ENCODE measurements around the gene DPP9.
A peak's percentile ranks its signal among the peaks of the same experiment; 100 is the strongest.
"Not testable (repeated sequence)": the region's sequence is repeated elsewhere in the genome, so short reads cannot be mapped to it uniquely, and the experiment has no call there.

The DPP9 gene

GRCh38 chr19:4723595-4724514 is at the start of gene DPP9:
Gene DPP9 (minus strand): TSS chr19:4723842. CDS start chr19:4719906, 3,936 bp downstream.
- peak; percentile 98 for DNase-seq

DNA sequence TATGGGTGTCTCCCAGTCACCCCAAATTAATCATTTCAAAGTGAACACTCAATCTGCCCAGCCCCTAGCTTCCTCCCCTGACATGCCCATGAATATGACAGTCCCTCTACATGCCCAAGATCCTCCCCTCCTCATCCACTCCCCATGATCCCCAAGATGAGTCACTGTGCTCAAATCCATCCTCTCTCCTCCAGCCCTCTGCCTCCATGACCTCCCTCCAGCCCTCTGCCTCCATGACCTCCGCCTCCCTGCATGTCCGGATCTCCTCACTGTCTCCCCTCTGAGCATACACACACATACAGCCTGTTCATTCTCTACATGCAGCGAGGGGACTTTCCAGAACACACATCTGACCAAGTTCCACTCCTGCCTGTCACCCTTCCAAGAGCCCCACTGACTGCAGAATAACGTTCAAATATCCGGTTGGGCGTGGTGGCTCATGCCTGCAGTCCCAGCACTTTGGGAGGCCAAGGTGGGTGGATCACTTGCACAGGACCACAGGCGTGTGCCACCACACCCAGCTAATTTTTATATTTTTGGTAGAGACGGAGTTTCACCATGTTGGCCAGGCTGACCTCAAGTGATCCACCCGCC is 49.5 kb upstream of the DPP9 start:
- DNase-seq: no peak

DNA sequence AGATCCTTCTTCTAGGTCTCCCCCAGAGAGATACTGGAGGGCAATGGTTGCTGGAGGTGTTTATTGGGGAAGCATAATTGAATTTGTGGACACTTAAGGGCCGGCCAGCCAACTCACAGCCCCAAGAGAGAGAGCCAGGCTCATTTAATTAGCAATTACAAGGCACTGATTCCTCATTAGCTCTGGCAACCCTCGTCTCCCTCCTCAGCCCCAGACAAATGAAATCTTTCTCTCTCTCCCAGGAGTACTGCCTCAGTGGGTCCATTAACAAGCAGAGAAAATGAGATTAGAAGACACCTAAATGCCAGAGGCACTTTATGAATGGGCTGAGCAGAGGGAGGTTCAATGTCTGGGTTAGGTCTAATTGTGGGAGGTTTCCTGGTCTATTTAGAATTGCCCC is 48.9 kb upstream of the DPP9 start:
- DNase-seq: peak; percentile 20

DNA sequence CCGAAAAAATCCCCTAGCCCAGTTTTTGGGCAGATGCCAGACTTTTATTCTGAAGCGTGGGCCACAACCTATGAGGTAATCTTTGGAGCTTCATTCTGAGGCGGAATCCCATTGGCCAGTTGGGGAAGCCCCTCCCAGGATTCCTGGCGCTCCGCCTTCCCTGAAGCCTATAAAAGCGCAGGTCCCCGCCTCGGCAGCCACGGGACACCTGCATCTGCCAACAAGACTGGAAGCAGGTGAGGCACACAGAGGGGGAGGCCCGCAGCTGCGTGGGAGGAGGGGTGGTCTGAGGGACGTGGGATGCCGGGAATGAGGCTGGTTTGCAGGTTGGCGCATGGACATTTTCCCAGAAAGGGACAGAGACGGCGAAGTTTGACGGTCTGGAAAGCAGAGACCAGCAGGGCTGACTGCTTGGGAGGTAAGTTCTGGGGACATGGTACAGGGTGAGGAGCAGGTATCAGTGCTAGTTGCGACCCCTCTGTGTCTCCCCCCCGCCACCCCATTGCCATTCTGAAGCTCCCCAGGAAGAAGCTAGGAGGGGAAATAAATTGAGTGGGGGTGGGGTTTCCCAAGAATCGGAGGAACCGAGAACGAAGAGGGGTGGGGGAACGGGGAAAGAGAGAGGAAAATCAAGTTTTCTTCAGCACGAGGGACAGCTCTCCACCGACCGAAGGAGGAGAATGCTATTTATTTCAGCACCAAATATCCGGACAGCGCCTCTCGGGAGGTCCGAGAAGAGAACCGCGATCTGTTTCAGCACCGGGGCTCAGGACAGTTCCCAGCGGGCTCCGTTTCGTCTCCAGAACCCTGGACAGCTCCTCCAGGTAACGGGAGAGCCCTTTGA is 45.5 kb upstream of the DPP9 start:
- peak; percentile 96 for DNase-seq

DNA sequence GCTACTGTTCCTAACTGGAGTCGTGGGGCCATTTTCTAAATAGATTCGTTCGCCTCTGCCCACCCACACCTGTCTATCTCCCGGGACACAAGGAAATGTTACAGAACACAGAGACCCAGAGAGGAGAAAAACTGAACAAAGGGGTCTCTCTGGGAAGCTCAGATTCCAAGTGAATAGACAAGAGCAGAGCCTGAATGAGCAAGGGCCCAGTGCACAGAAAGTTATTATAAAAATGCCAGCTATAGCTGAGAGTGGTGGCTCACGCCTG is 40.7 kb upstream of the DPP9 start:
- DNase-seq: no peak

- DNase-seq: no peak
Measured at GRCh38 chr19:4763021-4763420, 39.4 kb upstream of the DPP9 start.

- DNase-seq: no peak
Measured at GRCh38 chr19:4760285-4760650, 36.6 kb upstream of the DPP9 start.

DNA sequence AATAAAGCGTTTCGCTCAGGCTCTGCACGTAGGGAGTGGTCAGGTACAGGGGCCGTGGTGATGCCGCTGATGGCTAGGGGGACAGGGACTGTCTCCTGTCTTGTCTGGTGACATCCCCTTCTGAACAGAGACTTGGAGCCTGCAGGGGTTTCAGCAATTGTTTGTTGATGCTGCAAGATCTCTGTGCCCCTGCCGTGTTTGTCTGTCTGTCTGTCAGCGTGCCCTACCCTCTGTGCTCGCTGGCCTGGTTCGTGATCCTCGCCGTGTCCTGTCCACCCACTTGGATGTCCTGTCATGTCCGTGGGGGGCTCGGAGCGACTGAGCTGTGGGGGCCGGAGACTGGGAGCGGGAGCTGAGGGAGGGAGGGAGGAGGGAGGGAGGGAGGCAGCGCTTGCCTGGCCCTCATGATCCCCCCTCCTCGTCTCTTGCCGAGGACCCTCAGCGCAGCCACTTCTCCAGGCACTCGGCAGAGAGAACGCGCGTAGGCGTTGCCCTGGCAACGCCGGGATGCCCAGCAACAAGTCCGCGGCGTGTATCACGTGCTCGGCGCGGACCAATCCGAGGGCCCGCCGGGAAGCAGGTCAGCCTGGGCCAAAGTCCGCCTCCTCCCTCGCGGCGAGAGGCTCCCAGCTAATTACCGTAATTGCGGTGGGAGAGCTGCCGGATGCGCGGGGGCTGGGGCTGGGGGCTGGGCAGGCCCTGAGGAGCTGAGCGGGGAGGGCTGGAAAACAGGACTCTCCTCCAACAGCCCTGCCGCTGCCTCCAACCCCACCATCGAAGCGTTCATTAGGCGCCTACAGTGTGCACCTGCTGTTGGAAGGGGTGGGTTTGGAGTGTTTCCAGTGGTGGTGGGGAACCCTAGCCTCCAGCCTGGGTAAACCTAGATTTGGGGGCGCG is 36.0 kb upstream of the DPP9 start:
- DNase-seq: peak; percentile 98

DNA sequence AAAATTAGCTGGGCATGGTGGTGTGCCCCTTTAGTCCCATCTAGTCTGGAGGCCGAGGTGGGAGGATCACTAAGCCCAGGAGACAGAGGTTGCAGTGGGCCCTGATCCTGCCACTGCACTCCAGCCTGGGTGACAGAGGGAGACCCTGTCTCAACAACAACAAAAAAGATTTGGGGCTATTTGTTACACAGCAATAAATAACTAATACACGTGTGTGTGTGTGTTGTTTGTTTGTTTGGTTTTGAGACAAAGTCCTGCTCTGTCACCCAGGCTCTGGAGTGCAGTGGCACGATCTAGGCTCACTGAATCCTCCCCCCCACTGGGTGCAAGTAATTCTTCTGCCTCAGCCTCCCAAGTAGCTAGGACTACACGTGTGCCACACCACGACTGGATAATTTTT is 35.0 kb upstream of the DPP9 start:
- no peak for DNase-seq

DNA sequence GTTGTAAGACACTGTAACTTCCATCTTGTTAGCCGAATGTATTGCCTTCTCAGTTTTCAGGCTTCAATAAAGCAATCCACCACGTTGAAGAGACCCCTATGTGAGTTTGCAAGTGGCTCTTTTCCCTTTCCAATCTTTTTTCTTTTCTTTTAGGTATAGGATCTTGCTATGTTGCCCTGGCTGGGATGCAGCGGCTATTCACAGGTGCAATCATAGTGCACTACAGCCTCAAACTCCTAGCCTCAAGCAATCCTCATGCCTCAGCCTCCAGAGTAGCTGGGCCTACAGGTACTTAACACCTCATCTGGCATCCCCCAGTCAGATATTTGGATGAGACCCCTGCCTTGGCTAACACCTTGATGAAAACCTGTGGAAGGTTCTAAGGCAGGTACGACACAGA is 34.4 kb upstream of the DPP9 start:
- DNase-seq: no peak

GRCh38 chr19:4755459-4755858 is 31.8 kb upstream of the DPP9 start:
- DNase-seq: no peak

DNA sequence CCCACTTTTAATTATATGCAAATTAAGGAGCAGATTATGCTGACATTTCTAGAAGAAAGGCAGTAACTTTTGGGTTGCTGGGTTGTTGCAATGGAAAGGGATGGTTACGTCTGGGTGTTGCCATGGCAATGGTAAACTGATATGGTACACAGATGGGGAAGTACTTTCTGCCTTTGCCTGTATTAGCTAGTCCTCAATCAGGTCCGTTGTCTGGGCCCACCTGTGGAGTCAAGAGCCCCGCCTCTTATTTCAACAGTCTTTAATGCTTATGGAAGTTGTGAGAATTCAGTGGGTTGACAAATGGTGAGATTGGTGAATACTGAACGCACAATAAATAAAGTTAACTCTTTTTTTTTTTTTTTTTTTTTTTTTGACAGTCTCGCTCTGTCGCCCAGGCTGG is 30.6 kb upstream of the DPP9 start:
- DNase-seq: peak; percentile 55

DNA sequence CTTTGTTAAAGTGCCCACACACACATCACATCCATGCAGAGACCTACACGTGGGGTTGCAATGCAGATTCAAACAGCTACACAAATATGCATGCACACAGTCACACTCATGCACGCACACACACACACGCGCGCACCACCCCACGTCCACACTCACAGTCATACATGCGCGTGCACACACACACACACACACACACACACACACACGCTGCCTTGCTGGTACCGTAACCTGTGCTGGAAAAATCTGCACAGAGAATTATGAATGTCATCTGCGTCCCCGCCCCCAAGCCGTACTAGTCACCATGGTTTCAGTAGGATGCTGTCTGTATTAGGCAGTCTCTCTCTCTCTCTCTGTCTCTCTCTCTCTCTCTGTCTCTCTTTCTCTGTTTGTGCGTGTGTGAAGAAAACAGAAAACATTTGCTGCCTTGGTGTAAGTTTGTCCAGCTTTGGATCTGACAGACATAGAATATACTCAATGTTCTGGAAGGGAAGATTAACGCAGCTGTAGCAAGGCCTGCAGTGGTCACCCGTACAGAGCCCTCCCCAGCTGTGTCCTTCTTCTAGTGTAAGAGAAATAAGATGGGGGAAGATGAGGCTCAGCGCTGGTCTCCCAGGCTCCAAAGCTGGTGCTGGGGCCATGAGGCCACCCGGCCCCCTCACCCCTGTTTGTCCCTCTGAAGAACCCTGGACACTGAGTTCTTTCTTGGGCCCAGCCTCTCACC is 26.4 kb upstream of the DPP9 start:
- DNase-seq: no peak

DNA sequence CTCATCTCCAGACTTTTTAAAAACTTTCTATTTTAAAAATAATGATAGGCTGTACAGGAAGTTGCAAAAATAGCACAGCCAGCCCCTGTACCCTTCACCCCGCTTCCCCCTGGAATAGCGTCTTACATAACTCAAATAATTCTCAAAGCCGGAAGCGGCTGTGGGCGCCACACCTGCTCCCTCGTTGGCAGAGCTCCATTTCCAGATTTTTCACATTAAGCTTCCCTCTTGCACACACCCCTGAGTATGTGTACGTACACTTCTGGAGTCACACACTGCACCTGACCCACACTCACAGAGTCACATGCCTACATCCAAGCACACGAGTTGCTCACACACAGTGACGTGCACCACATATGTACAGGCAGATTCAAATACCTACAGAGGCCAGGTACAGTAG is 24.9 kb upstream of the DPP9 start:
- no peak for DNase-seq

DNA sequence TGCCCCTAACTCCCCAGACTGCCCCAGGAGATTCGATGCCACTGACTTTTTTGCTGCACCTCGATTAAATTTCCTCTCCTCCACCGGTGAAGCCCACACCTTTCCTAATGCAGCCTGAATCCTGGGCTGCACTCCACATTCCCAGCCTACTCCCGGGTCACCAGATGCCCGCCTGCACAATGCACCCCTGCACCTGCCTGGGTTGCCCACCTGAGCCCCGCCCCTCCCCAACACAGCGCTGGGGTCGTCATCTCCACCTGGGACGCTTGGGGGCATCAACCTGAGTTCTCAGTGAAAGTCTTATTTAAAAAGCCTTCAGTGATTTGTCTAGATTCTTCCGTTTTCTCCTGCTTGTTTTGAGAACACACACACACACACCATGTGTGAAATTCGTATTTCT is 24.5 kb upstream of the DPP9 start:
- DNase-seq: no peak

DNA sequence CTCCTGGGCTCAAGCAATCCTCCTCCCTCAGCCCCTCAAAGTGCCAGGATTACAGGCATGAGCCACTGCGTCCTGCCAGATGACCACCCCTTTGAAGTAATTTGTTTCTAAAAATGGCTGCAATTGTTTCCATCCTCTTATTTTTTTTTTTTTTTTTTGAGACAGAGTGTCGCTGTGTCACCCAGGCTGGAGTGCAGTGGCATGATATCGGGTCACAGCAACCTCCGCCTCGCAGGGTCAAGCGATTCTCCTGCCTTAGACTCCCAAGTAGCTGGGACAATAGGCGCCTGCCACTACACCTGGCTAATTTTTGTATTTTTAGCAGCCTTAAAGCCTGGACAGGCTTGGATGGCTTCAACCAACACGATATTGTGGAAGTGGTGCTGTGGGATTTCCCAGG is 22.3 kb upstream of the DPP9 start:
- no peak for DNase-seq

GRCh38 chr19:4745175-4745574 is 21.5 kb upstream of the DPP9 start:
- DNase-seq: not testable (repeated sequence)

DNA sequence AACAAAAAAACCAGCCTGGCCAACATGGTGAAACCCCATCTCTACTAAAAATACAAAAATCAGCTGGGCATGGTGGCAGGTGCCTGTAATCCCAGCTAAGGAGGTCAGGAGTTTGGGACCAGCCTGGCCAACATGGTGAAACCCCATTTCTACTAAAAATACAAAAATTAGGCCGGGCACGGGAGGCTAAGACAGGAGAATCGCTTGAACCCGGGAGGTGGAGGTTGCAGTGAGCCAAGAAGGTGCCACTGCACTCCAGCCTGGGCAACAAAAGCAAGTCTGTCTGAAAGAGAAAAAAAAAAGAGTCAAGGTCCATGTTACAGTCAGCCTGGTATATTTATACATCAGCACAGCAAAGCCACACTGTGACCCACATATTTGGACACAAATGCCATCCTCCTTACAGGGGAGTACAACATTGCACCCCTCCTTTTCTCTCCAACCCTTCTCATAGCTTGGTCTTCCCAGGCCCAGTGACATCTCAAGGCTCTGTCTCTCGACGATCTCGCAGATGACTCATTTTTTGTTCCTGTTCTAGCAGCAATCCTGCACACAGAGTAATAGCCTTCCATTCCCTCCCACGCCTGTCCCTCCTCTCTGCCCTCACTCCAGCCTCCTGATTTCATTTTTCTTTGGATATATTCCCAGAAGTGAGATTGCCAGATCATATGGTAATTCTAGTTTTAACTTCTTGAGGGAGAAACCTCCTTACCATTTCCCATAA is 21.0 kb upstream of the DPP9 start:
- no peak for DNase-seq

DNA sequence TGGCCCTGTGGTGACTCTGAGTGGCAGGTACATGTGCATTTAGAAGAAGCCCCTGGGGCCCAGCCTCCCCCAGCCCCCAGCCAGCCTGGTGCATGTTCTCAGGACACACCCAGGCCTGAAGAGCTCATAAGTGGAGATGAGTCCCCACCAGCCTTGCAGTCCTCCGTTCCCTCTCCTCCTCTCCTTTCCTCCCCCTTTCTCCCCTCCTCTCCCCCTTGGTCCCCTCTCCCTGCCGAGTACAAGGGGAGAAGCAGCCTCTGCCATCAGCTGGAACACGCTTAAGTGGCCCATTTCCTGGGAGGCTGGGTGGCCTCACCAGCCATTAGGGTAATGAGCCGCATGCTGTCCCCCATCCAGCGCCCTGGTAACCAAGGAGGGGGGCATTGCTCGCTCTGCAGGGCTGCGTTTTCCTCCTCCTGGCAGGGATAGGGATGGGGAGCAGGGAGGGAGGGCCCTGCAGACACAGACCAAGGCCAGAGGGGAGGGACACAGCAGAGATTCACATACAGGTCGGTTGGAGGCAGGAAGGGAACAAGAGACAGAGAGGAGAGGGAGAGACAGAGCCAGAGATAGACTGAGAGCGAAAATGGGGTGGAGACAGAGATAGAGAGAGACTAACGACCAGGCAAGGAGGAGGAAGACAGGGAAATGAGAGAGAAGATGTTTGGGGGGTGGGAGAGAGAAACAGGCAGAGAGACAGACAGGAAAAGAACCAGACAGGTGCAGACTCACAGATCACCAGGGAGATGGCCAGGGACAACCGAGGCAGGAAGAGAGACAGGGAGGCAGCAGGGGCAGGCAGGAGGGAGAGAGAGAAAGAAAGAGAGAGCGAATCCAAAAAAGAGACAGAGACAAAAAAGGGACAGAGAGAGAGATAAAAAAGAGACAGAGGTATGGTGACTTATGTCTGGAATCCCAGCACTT is 19.3 kb upstream of the DPP9 start:
- DNase-seq: peak; percentile 95

DNA sequence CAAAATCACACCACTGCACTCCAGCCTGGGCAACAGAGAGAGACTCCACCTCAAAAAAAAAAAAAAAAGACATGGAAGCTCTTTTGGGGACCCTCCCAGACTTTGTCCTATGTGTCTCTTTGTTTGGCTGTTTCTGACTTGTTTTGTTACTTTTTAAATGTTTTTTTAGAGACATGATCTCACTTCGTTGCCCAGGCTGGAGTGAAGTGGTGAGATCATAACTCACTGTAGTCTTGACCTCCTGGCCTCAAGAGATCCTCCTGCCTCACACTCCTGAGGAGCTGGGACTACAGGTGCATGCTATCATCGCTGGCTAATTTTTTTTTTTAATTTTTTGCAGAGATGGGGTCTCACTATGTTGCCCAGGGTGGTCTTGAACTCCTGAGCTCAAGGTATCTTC is 16.4 kb upstream of the DPP9 start:
- no peak for DNase-seq
